ENCODE measurements around the gene STXBP6.

STXBP6 gene

GRCh38 chr14:24986206-24986893 lies 63.6 kb downstream of the STXBP6 start:
- H3K36me3 ChIP-seq (replicated peaks) = no peaks in the 10 kb centered on the region
- no peak overlapping the region for H3K27ac ChIP-seq
- H3K27me3 ChIP-seq (replicated peaks) = no peaks in the 10 kb centered on the region
- no peak overlapping the region for H3K4me3 ChIP-seq (ENCODE audit: low read depth, low read length)
- in situ Hi-C loops (cut with HindIII; ENCODE audit: low pct_ligation_motif_present, low sequenced_read_pairs) = no loop called here
- no peak for DNase-seq
- TF ChIP-seq, protein P1, sequence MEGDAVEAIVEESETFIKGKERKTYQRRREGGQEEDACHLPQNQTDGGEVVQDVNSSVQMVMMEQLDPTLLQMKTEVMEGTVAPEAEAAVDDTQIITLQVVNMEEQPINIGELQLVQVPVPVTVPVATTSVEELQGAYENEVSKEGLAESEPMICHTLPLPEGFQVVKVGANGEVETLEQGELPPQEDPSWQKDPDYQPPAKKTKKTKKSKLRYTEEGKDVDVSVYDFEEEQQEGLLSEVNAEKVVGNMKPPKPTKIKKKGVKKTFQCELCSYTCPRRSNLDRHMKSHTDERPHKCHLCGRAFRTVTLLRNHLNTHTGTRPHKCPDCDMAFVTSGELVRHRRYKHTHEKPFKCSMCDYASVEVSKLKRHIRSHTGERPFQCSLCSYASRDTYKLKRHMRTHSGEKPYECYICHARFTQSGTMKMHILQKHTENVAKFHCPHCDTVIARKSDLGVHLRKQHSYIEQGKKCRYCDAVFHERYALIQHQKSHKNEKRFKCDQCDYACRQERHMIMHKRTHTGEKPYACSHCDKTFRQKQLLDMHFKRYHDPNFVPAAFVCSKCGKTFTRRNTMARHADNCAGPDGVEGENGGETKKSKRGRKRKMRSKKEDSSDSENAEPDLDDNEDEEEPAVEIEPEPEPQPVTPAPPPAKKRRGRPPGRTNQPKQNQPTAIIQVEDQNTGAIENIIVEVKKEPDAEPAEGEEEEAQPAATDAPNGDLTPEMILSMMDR (IDR thresholded peaks at IDR 0.05; ENCODE audit: low read depth, low read length, missing control alignments) = no peak

GRCh38 chr14:24984846-24985589 lies 64.9 kb downstream of the STXBP6 start:
- DNase-seq = no peak
- H3K36me3 ChIP-seq (replicated peaks) = no peaks in the 10 kb centered on the region
- in situ Hi-C loops (cut with HindIII; ENCODE audit: low pct_ligation_motif_present, low sequenced_read_pairs) = no loop called here
- H3K4me3 ChIP-seq (ENCODE audit: low read depth, low read length) = no peak overlapping the region
- TF ChIP-seq, protein P1 (IDR thresholded peaks at IDR 0.05; ENCODE audit: low read depth, low read length, missing control alignments) = no peak
- H3K27me3 ChIP-seq (replicated peaks) = no peaks in the 10 kb centered on the region
- H3K27ac ChIP-seq = no peak overlapping the region

GRCh38 chr14:24982472-24983155 lies 67.3 kb downstream of the STXBP6 start:
- DNase-seq = peak; percentile 6
- in situ Hi-C loops (cut with HindIII; ENCODE audit: low pct_ligation_motif_present, low sequenced_read_pairs) = no loop called here
- TF ChIP-seq, protein P1 (IDR thresholded peaks at IDR 0.05; ENCODE audit: low read depth, low read length, missing control alignments) = no peak
- H3K27me3 ChIP-seq (replicated peaks) = no peaks in the 10 kb centered on the region
- H3K27ac ChIP-seq = no peak overlapping the region
- H3K36me3 ChIP-seq (replicated peaks) = no peaks in the 10 kb centered on the region
- H3K4me3 ChIP-seq (ENCODE audit: low read depth, low read length) = no peak overlapping the region

- Histone ChIP-seq H3K27me3 (replicated peaks) (no peaks in the 10 kb centered on the region), H3K36me3 (replicated peaks) (no peaks in the 10 kb centered on the region), H3K27ac (no peak overlapping the region), H3K4me3 (ENCODE audit: low read depth, low read length) (no peak overlapping the region)
- TF ChIP-seq, protein P1 (IDR thresholded peaks at IDR 0.05; ENCODE audit: low read depth, low read length, missing control alignments) = no peak
- DNase-seq = no peak
- in situ Hi-C loops (cut with HindIII; ENCODE audit: low pct_ligation_motif_present, low sequenced_read_pairs) = no loop called here
Observed at GRCh38 chr14:24979725-24980239, 70.2 kb downstream of the STXBP6 start.

- H3K27ac ChIP-seq = no peak overlapping the region
- no peaks in the 10 kb centered on the region for H3K36me3 ChIP-seq (replicated peaks)
- TF ChIP-seq, protein P1 (IDR thresholded peaks at IDR 0.05; ENCODE audit: low read depth, low read length, missing control alignments) = no peak
- no peaks in the 10 kb centered on the region for H3K27me3 ChIP-seq (replicated peaks)
- in situ Hi-C loops (cut with HindIII; ENCODE audit: low pct_ligation_motif_present, low sequenced_read_pairs) = no loop called here
- no peak for DNase-seq
- H3K4me3 ChIP-seq (ENCODE audit: low read depth, low read length) = no peak overlapping the region
Observed at GRCh38 chr14:24978862-24979724, 70.9 kb downstream of the STXBP6 start.
